ENCODE measurements around the gene FBXL4.
A peak's percentile ranks its signal among the peaks of the same experiment; 100 is the strongest.

The FBXL4 gene

GRCh38 chr6:98847416-98847778 is 100.3 kb downstream of the FBXL4 start:
- Histone ChIP-seq H3K27me3 (ENCODE audit: control insufficient read depth, insufficient read depth, low read length) (peaks cover 79% of the 10 kb centered on the region), H3K4me1 (ENCODE audit: control insufficient read depth, insufficient read depth, low read length) (peaks cover 10% of the 10 kb centered on the region), H3K9me3 (ENCODE audit: control insufficient read depth, insufficient read depth, low read depth, low read length) (no peaks in the 10 kb centered on the region), H3K9ac (ENCODE audit: low read length) (no peak overlapping the region), H3K4me3 (ENCODE audit: low read depth, low read length) (peak overlapping the region; percentile 64), H3K36me3 (ENCODE audit: control insufficient read depth, insufficient read depth, low read length) (no peaks in the 10 kb centered on the region), H3K27ac (ENCODE audit: low read depth, low read length) (no peak overlapping the region)

GRCh38 chr6:98846021-98846380 is 101.7 kb downstream of the FBXL4 start:
- H3K27ac ChIP-seq (ENCODE audit: low read depth, low read length), result no peak overlapping the region
- no peak overlapping the region for H3K9ac ChIP-seq (ENCODE audit: low read length)
- H3K27me3 ChIP-seq (ENCODE audit: control insufficient read depth, insufficient read depth, low read length), result peaks cover 92% of the 10 kb centered on the region
- peaks cover 17% of the 10 kb centered on the region for H3K4me1 ChIP-seq (ENCODE audit: control insufficient read depth, insufficient read depth, low read length)
- no peak overlapping the region for H3K4me3 ChIP-seq (ENCODE audit: low read depth, low read length)
- H3K36me3 ChIP-seq (ENCODE audit: control insufficient read depth, insufficient read depth, low read length), result no peaks in the 10 kb centered on the region
- no peaks in the 10 kb centered on the region for H3K9me3 ChIP-seq (ENCODE audit: control insufficient read depth, insufficient read depth, low read depth, low read length)

- peaks cover 17% of the 10 kb centered on the region for H3K4me1 ChIP-seq (ENCODE audit: control insufficient read depth, insufficient read depth, low read length)
- H3K9me3 ChIP-seq (ENCODE audit: control insufficient read depth, insufficient read depth, low read depth, low read length), result no peaks in the 10 kb centered on the region
- H3K4me3 ChIP-seq (ENCODE audit: low read depth, low read length), result peak overlapping the region; percentile 56
- H3K27me3 ChIP-seq (ENCODE audit: control insufficient read depth, insufficient read depth, low read length), result peaks cover 98% of the 10 kb centered on the region
- H3K9ac ChIP-seq (ENCODE audit: low read length), result no peak overlapping the region
- no peaks in the 10 kb centered on the region for H3K36me3 ChIP-seq (ENCODE audit: control insufficient read depth, insufficient read depth, low read length)
- no peak overlapping the region for H3K27ac ChIP-seq (ENCODE audit: low read depth, low read length)
These were observed 102.3 kb downstream of the FBXL4 start for GRCh38 chr6:98845211-98846020.

GRCh38 chr6:98844244-98845210 is 103.2 kb downstream of the FBXL4 start:
- Histone ChIP-seq H3K4me1 (ENCODE audit: control insufficient read depth, insufficient read depth, low read length) (peaks cover 17% of the 10 kb centered on the region), H3K27ac (ENCODE audit: low read depth, low read length) (no peak overlapping the region), H3K4me3 (ENCODE audit: low read depth, low read length) (peak overlapping the region; percentile 56), H3K9ac (ENCODE audit: low read length) (no peak overlapping the region), H3K36me3 (ENCODE audit: control insufficient read depth, insufficient read depth, low read length) (no peaks in the 10 kb centered on the region), H3K27me3 (ENCODE audit: control insufficient read depth, insufficient read depth, low read length) (peaks cover 100% of the 10 kb centered on the region), H3K9me3 (ENCODE audit: control insufficient read depth, insufficient read depth, low read depth, low read length) (no peaks in the 10 kb centered on the region)

GRCh38 chr6:98843271-98844243 is 104.2 kb downstream of the FBXL4 start:
- Histone ChIP-seq H3K36me3 (ENCODE audit: control insufficient read depth, insufficient read depth, low read length) (no peaks in the 10 kb centered on the region), H3K27ac (ENCODE audit: low read depth, low read length) (no peak overlapping the region), H3K4me1 (ENCODE audit: control insufficient read depth, insufficient read depth, low read length) (peaks cover 17% of the 10 kb centered on the region), H3K27me3 (ENCODE audit: control insufficient read depth, insufficient read depth, low read length) (peaks cover 100% of the 10 kb centered on the region), H3K4me3 (ENCODE audit: low read depth, low read length) (peak overlapping the region; percentile 43), H3K9ac (ENCODE audit: low read length) (no peak overlapping the region), H3K9me3 (ENCODE audit: control insufficient read depth, insufficient read depth, low read depth, low read length) (no peaks in the 10 kb centered on the region)

GRCh38 chr6:98842342-98843180 is 105.2 kb downstream of the FBXL4 start:
- Histone ChIP-seq H3K9ac (ENCODE audit: low read length) (no peak overlapping the region), H3K27me3 (ENCODE audit: control insufficient read depth, insufficient read depth, low read length) (peaks cover 100% of the 10 kb centered on the region), H3K9me3 (ENCODE audit: control insufficient read depth, insufficient read depth, low read depth, low read length) (no peaks in the 10 kb centered on the region), H3K4me1 (ENCODE audit: control insufficient read depth, insufficient read depth, low read length) (peaks cover 22% of the 10 kb centered on the region), H3K27ac (ENCODE audit: low read depth, low read length) (no peak overlapping the region), H3K36me3 (ENCODE audit: control insufficient read depth, insufficient read depth, low read length) (no peaks in the 10 kb centered on the region), H3K4me3 (ENCODE audit: low read depth, low read length) (peak overlapping the region; percentile 43)

- Histone ChIP-seq H3K27ac (ENCODE audit: low read depth, low read length) (no peak overlapping the region), H3K36me3 (ENCODE audit: control insufficient read depth, insufficient read depth, low read length) (no peaks in the 10 kb centered on the region), H3K4me1 (ENCODE audit: control insufficient read depth, insufficient read depth, low read length) (peaks cover 22% of the 10 kb centered on the region), H3K4me3 (ENCODE audit: low read depth, low read length) (peak overlapping the region; percentile 43), H3K27me3 (ENCODE audit: control insufficient read depth, insufficient read depth, low read length) (peaks cover 100% of the 10 kb centered on the region), H3K9ac (ENCODE audit: low read length) (no peak overlapping the region), H3K9me3 (ENCODE audit: control insufficient read depth, insufficient read depth, low read depth, low read length) (no peaks in the 10 kb centered on the region)
These were observed 106.0 kb downstream of the FBXL4 start for GRCh38 chr6:98841621-98842341.

GRCh38 chr6:98840996-98841513 is 106.7 kb downstream of the FBXL4 start:
- H3K27ac ChIP-seq (ENCODE audit: low read depth, low read length), result no peak overlapping the region

GRCh38 chr6:98840385-98840784 is 107.4 kb downstream of the FBXL4 start:
- peaks cover 100% of the 10 kb centered on the region for H3K27me3 ChIP-seq (ENCODE audit: control insufficient read depth, insufficient read depth, low read length)
- no peak overlapping the region for H3K4me3 ChIP-seq (ENCODE audit: low read depth, low read length)
- no peak overlapping the region for H3K27ac ChIP-seq (ENCODE audit: low read depth, low read length)
- H3K36me3 ChIP-seq (ENCODE audit: control insufficient read depth, insufficient read depth, low read length), result no peaks in the 10 kb centered on the region
- H3K9me3 ChIP-seq (ENCODE audit: control insufficient read depth, insufficient read depth, low read depth, low read length), result no peaks in the 10 kb centered on the region
- H3K4me1 ChIP-seq (ENCODE audit: control insufficient read depth, insufficient read depth, low read length), result peaks cover 28% of the 10 kb centered on the region
- H3K9ac ChIP-seq (ENCODE audit: low read length), result no peak overlapping the region

More at GRCh38 chr6:98840996-98841513, 106.7 kb downstream of the FBXL4 start:
- no peaks in the 10 kb centered on the region for H3K9me3 ChIP-seq (ENCODE audit: control insufficient read depth, insufficient read depth, low read depth, low read length)
- no peak overlapping the region for H3K9ac ChIP-seq (ENCODE audit: low read length)
- H3K4me3 ChIP-seq (ENCODE audit: low read depth, low read length), result no peak overlapping the region
- H3K4me1 ChIP-seq (ENCODE audit: control insufficient read depth, insufficient read depth, low read length), result peaks cover 22% of the 10 kb centered on the region
- peaks cover 100% of the 10 kb centered on the region for H3K27me3 ChIP-seq (ENCODE audit: control insufficient read depth, insufficient read depth, low read length)
- no peaks in the 10 kb centered on the region for H3K36me3 ChIP-seq (ENCODE audit: control insufficient read depth, insufficient read depth, low read length)
